Measurements from ENCODE around the gene SRL. TPM values are rescaled to one million over a fixed set of nuclear protein-coding genes. Genes with fewer than 3 reads are reported as not detected.

Gene SRL
- total and polyA plus RNA-seq, 2 of the 8 experiments (the other 6 are each of a cell fraction or from before 2014, with no cell fraction given), result 0.05 TPM; not detected in 1

DNA sequence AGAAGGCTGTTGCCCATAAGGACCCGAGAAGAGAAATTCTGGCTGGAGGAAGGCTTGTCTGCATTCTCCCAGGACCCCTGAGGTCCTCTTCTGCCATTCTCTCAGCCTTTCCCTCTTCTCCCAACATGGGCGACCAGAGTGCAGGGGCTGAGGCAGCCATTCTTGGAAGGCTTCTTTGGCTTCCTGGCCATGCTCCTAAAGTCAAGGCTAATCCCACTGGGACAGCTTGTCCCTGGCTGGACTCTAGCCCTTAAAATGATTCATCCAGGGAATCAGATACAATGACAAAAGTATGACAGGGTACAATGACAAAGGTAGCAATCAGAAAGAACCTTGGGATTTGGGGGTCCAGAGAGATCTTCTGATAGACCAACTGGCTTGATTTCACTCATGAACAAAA is 26.8 kb downstream of the SRL start (continued):
- TF ChIP-seq, protein P1, sequence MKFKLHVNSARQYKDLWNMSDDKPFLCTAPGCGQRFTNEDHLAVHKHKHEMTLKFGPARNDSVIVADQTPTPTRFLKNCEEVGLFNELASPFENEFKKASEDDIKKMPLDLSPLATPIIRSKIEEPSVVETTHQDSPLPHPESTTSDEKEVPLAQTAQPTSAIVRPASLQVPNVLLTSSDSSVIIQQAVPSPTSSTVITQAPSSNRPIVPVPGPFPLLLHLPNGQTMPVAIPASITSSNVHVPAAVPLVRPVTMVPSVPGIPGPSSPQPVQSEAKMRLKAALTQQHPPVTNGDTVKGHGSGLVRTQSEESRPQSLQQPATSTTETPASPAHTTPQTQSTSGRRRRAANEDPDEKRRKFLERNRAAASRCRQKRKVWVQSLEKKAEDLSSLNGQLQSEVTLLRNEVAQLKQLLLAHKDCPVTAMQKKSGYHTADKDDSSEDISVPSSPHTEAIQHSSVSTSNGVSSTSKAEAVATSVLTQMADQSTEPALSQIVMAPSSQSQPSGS (IDR thresholded peaks at IDR 0.05; ENCODE audit: low read length), result no peak

Measured in H1 (cell line).